ENCODE results near the gene STAP1. TPM values are rescaled to one million over a fixed set of nuclear protein-coding genes. Genes with fewer than 3 reads are reported as not detected.

The STAP1 gene
- total RNA-seq, 1 donor: not detected

- Histone ChIP-seq H3K4me1 (ENCODE audit: insufficient read depth, low read length) (no peaks in the 10 kb centered on the region), H3K79me2 (ENCODE audit: insufficient read depth, low read length) (no peaks in the 10 kb centered on the region), H3K36me3 (ENCODE audit: insufficient read depth, low read length) (no peaks in the 10 kb centered on the region), H3K27ac (ENCODE audit: low read depth, low read length) (no peak overlapping the region), H3K4me3 (ENCODE audit: insufficient read depth, low read length) (no peak overlapping the region), H2AFZ (ENCODE audit: low read length) (peak overlapping the region; percentile 33), H3K27me3 (ENCODE audit: insufficient read depth, low read length) (no peaks in the 10 kb centered on the region), H3K4me2 (ENCODE audit: insufficient read depth, low read length) (no peak overlapping the region), H4K20me1 (ENCODE audit: insufficient read depth, low read length) (no peaks in the 10 kb centered on the region), H3K9me3 (ENCODE audit: low read depth, low read length) (no peaks in the 10 kb centered on the region)
- no peak for TF ChIP-seq CTCF (IDR thresholded peaks at IDR 0.05; ENCODE audit: extremely low read depth, low read depth, low read length)
- no peak for DNase-seq (ENCODE audit: insufficient read length, low spot score, missing footprints)
These were observed 16.9 kb downstream of the STAP1 start for GRCh38 chr4:67575232-67576058.

- Histone ChIP-seq H2AFZ (ENCODE audit: low read length) (no peak overlapping the region), H3K79me2 (ENCODE audit: insufficient read depth, low read length) (no peaks in the 10 kb centered on the region), H3K4me1 (ENCODE audit: insufficient read depth, low read length) (no peaks in the 10 kb centered on the region), H3K36me3 (ENCODE audit: insufficient read depth, low read length) (no peaks in the 10 kb centered on the region), H4K20me1 (ENCODE audit: insufficient read depth, low read length) (no peaks in the 10 kb centered on the region), H3K4me2 (ENCODE audit: insufficient read depth, low read length) (no peak overlapping the region), H3K27ac (ENCODE audit: low read depth, low read length) (no peak overlapping the region), H3K27me3 (ENCODE audit: insufficient read depth, low read length) (no peaks in the 10 kb centered on the region), H3K4me3 (ENCODE audit: insufficient read depth, low read length) (no peak overlapping the region), H3K9me3 (ENCODE audit: low read depth, low read length) (no peaks in the 10 kb centered on the region)
- no peak for TF ChIP-seq CTCF (IDR thresholded peaks at IDR 0.05; ENCODE audit: extremely low read depth, low read depth, low read length)
- no peak for DNase-seq (ENCODE audit: insufficient read length, low spot score, missing footprints)
These were observed 17.5 kb downstream of the STAP1 start for GRCh38 chr4:67576059-67576466.

GRCh38 chr4:67576538-67576937 lies 18.0 kb downstream of the STAP1 start:
- no peak overlapping the region for H3K4me2 ChIP-seq (ENCODE audit: insufficient read depth, low read length)
- H3K27me3 ChIP-seq (ENCODE audit: insufficient read depth, low read length): no peaks in the 10 kb centered on the region
- H3K9me3 ChIP-seq (ENCODE audit: low read depth, low read length): no peaks in the 10 kb centered on the region
- DNase-seq (ENCODE audit: insufficient read length, low spot score, missing footprints): no peak
- no peaks in the 10 kb centered on the region for H3K4me1 ChIP-seq (ENCODE audit: insufficient read depth, low read length)
- H4K20me1 ChIP-seq (ENCODE audit: insufficient read depth, low read length): no peaks in the 10 kb centered on the region
- no peak overlapping the region for H3K4me3 ChIP-seq (ENCODE audit: insufficient read depth, low read length)
- H2AFZ ChIP-seq (ENCODE audit: low read length): no peak overlapping the region
- H3K79me2 ChIP-seq (ENCODE audit: insufficient read depth, low read length): no peaks in the 10 kb centered on the region
- no peaks in the 10 kb centered on the region for H3K36me3 ChIP-seq (ENCODE audit: insufficient read depth, low read length)
- H3K27ac ChIP-seq (ENCODE audit: low read depth, low read length): no peak overlapping the region
- no peak for TF ChIP-seq CTCF (IDR thresholded peaks at IDR 0.05; ENCODE audit: extremely low read depth, low read depth, low read length)

GRCh38 chr4:67580577-67580976 lies 22.1 kb downstream of the STAP1 start:
- Histone ChIP-seq H3K36me3 (ENCODE audit: insufficient read depth, low read length) (no peaks in the 10 kb centered on the region), H3K9me3 (ENCODE audit: low read depth, low read length) (no peaks in the 10 kb centered on the region), H3K27ac (ENCODE audit: low read depth, low read length) (no peak overlapping the region), H3K4me1 (ENCODE audit: insufficient read depth, low read length) (no peaks in the 10 kb centered on the region), H2AFZ (ENCODE audit: low read length) (no peak overlapping the region), H3K27me3 (ENCODE audit: insufficient read depth, low read length) (no peaks in the 10 kb centered on the region), H3K4me3 (ENCODE audit: insufficient read depth, low read length) (no peak overlapping the region), H3K4me2 (ENCODE audit: insufficient read depth, low read length) (no peak overlapping the region), H3K79me2 (ENCODE audit: insufficient read depth, low read length) (no peaks in the 10 kb centered on the region), H4K20me1 (ENCODE audit: insufficient read depth, low read length) (no peaks in the 10 kb centered on the region)
- no peak for DNase-seq (ENCODE audit: insufficient read length, low spot score, missing footprints)
- TF ChIP-seq CTCF (IDR thresholded peaks at IDR 0.05; ENCODE audit: extremely low read depth, low read depth, low read length): no peak
